Right lobe of liver (tissue), 4 donors: ENCODE results near the gene ANGPTL2.

Experiments used
- POLR2A ChIP-seq: fragments of 450-650 bp; IDR thresholded peaks from one replicate; pipeline ENCODE4 v1.6.1; 2017; ENCODE audit warnings: antibody characterized with exemption, mild to moderate bottlenecking
- TF ChIP-seq, protein P1 (sequence below), 4 donors: fragments of 200-600 bp in 3 of 4; fragments of 450-650 bp in 1 of 4; IDR thresholded peaks; one replicate each; pipeline versions ENCODE4 v1.5.1 to v1.8.0; 2016 to 2022; ENCODE audit warnings: antibody characterized with exemption in 4 of 4, mild to moderate bottlenecking in 2 of 4
- donor health status: DM: no; HTN: no; CAD: no.
- donor health status: DM: no; HTN: no; CAD: no.
- donor health status: DM: no; HTN: yes; CAD: no.

GRCh38 chr9:127118597-127119319 is 3.7 kb downstream of the ANGPTL2 start:
- TF ChIP-seq POLR2A, result no peak
- TF ChIP-seq, protein P1, sequence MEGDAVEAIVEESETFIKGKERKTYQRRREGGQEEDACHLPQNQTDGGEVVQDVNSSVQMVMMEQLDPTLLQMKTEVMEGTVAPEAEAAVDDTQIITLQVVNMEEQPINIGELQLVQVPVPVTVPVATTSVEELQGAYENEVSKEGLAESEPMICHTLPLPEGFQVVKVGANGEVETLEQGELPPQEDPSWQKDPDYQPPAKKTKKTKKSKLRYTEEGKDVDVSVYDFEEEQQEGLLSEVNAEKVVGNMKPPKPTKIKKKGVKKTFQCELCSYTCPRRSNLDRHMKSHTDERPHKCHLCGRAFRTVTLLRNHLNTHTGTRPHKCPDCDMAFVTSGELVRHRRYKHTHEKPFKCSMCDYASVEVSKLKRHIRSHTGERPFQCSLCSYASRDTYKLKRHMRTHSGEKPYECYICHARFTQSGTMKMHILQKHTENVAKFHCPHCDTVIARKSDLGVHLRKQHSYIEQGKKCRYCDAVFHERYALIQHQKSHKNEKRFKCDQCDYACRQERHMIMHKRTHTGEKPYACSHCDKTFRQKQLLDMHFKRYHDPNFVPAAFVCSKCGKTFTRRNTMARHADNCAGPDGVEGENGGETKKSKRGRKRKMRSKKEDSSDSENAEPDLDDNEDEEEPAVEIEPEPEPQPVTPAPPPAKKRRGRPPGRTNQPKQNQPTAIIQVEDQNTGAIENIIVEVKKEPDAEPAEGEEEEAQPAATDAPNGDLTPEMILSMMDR (IDR thresholded peaks at IDR 0.05), result no peak
